Measurements from ENCODE around the gene CEP104.
A peak's percentile ranks its signal among the peaks of the same experiment; 100 is the strongest.

Gene CEP104

DNA sequence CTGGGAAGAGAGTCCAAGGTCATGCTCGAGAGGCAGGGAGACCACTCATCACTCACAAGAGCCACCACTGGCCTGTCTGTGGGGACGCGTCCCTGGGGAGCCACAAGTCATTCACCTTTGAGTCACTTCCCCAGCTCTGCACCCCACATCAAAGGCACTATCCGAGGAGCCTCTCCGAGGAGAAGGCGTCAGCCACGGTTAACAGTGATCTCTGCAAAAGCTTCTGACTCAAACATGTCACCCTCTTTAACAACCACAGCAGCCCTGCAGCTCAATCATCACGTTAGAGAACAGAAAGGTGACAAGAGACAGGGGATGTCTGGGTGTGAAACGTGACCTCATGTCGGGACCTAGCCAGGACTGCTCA is 69.7 kb downstream of the CEP104 start:
- H3K27ac ChIP-seq = no peak overlapping the region
- no peak for TF ChIP-seq ZFX (IDR thresholded peaks at IDR 0.05)

DNA sequence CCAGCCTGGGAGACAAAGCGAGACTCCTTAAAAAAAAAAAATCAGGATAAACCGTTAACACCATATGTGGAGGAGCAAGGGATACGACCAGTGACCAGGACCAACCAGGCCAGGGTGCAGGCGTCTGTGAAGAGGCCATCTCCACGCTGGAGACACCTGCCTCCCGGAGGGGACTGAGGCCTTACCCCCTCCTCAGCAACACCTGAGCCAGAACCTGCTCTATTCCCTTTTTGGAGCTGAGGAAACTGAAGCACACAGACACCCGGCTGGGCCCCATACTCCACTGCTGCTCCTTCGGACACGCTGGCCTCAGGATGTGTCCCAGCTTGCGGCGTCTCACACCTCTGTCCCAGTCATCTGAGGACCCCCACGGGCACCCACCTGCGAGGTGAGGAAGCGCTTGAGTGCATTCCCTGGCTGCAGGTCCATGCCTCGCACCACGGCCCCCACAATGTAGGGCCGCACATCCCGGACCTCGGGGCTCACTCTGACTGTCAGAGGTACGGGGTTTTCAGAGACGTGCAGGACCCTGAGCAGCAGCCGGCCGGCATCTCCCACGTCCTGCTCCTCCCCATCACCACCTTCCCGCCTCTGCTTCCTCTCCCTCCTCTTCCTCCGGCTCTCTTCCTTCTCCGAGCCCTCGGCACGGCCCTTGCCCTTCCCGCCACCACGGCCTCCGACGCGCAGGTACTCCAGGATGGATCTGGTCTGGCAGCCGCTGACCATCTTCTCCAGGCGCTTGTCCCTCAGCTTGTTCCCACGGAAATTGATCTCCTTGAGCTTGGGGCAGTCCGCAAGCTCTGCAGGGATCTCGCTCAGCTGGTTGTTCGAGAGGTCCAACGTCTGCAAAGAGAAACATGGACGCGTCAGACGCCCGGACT is 70.3 kb downstream of the CEP104 start:
- no peak overlapping the region for H3K27ac ChIP-seq
- no peak for TF ChIP-seq ZFX (IDR thresholded peaks at IDR 0.05)
- TF ChIP-seq, protein P1, sequence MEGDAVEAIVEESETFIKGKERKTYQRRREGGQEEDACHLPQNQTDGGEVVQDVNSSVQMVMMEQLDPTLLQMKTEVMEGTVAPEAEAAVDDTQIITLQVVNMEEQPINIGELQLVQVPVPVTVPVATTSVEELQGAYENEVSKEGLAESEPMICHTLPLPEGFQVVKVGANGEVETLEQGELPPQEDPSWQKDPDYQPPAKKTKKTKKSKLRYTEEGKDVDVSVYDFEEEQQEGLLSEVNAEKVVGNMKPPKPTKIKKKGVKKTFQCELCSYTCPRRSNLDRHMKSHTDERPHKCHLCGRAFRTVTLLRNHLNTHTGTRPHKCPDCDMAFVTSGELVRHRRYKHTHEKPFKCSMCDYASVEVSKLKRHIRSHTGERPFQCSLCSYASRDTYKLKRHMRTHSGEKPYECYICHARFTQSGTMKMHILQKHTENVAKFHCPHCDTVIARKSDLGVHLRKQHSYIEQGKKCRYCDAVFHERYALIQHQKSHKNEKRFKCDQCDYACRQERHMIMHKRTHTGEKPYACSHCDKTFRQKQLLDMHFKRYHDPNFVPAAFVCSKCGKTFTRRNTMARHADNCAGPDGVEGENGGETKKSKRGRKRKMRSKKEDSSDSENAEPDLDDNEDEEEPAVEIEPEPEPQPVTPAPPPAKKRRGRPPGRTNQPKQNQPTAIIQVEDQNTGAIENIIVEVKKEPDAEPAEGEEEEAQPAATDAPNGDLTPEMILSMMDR (conservative IDR thresholded peaks at IDR 0.05) = no peak

DNA sequence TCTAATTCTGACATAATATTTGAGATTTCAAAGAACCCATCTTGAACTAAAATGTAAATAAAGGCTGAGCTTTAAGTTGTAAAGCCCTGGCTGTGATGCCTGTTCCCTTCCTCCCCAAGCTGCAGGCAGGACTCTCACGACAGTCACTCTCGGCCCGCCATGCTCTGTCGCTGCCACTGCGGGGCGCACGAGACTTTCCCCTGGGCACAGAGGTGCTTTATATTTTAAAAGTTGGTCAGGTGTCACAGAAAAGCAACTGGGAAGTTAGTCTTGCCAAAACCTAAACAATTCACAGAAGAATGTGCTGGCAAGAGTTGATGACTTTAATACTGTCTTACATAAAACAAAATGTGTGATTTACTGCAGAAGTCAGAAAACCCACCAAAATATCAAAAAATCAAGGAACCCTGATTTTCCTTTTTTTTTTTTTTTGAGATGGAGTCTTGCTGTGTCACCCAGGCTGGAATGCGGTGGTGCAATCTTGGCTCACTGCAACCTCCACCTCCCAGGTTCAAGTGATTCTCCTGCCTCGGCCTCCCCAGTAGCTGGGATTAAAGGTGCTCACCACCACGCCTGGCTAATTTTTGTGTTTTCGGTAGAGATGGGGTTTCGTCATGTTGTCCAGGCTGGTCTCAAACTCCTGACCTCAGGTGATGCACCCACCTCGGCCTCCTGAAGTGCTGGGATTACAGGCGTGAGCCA is 71.4 kb downstream of the CEP104 start:
- H3K27ac ChIP-seq = no peak overlapping the region
- TF ChIP-seq, protein P1 (conservative IDR thresholded peaks at IDR 0.05) = no peak
- no peak for TF ChIP-seq ZFX (IDR thresholded peaks at IDR 0.05)

DNA sequence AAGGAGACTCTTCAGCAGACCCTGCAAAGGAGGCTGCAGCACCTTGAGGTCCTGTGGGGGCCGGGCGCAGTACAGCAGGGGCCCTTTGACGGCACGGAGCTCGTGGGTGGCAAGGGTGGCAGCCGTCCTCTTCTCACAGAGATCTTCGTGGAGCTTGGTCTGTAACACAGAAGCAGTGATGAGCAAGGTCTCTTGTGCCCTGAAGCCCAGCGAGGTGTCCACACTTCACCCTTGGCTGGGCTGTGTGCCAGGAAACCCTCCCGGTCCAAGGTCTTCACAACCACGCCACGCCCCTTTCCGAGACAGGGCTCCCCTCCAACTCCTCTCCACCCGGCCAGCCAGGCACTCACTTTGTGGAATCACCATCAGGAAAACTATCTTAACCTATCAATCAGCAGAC is 72.0 kb downstream of the CEP104 start:
- no peak overlapping the region for H3K27ac ChIP-seq
- TF ChIP-seq, protein P1 (conservative IDR thresholded peaks at IDR 0.05) = no peak
- TF ChIP-seq ZFX (IDR thresholded peaks at IDR 0.05) = no peak

DNA sequence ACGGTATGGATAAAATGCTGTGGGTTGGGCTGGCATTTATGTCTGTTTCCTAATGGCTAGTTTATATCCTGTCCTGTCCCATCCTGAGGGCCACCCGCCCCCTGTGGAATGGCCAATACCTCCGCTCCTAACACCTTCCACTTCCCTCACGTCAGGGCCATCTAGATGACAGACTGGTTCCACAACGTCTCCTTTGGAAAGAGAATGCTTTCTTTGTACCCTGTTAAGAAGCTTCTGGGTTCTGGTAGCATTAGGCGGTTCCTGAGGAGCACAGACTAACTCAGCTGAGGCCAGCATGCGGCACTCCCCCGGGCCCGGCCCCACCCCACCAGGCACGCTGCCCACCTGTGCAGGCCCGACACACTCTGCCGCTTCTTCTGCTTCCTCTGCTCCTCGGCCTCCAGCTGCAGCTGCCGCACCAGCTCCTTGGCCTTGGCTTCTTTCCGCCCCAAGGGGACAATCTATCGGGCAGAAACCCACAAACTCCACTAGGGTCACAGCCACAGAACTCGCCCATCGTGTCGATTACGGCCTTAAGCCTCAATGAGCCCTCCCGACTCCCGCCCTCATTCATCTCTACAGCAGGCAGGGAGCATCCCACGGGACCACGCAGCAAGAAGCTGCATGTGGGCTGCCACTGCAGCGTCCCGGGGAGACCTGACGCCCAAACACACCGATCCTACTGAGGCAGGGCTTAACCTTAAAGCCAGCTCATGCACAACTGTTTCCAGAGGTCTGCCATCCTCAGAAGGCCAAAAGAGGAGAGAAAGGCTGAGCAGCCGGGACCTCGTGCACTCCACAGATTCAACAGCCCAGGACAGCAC is 73.1 kb downstream of the CEP104 start:
- no peak overlapping the region for H3K27ac ChIP-seq
- TF ChIP-seq, protein P1 (conservative IDR thresholded peaks at IDR 0.05) = no peak
- no peak for TF ChIP-seq ZFX (IDR thresholded peaks at IDR 0.05)

DNA sequence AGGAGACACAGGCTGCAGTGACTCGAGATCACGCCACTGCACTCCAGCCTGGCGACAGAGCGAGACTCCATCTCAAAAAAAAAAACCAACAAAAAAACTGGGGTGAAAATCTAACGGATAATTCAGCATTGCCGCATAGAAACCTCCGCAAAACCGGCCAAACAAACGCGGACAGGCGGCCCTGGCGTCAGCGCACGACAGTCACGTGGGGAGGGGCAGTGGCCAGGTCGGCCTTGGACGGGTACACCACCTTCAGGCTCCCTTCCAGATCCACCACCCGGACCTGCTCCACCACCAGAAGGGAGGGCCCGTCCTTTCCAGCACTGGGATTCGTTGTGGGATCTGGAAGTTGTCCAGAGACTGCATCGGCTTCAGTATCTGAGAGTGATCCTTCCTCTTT is 76.1 kb downstream of the CEP104 start:
- TF ChIP-seq, protein P1 (conservative IDR thresholded peaks at IDR 0.05) = no peak
- TF ChIP-seq ZFX (IDR thresholded peaks at IDR 0.05) = no peak
- H3K27ac ChIP-seq = peak overlapping the region; percentile 66

DNA sequence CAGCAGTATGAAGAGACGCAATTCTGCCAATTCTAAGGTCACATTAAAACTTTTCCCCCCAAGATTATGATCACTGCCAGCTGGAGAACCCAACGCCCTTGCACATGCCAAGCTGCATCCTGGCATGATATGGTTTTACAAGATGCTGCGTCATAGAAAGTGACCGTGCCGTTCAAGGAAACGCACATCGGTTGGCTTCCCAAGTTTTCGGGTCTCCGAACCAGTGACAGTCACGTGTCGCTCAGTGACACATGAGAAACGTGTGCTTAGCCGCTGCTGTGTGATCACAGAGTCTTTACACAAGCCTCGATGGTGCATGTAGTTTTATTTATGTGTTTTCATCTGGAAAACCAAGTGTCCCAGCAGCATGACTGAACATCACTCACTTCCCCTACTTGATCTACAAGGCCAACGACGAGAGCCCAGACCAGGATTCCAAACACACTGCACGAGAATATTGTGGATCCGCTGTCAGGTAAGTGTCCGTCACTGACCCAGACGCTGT is 77.0 kb downstream of the CEP104 start:
- peak overlapping the region; percentile 66; the same call in 1 of the 2 replicates for H3K27ac ChIP-seq
- no peak for TF ChIP-seq ZFX (IDR thresholded peaks at IDR 0.05)
- TF ChIP-seq, protein P1 (conservative IDR thresholded peaks at IDR 0.05) = no peak

All from C4-2B (cell line).